ENCODE data around the gene CHMP1B.

DNA sequence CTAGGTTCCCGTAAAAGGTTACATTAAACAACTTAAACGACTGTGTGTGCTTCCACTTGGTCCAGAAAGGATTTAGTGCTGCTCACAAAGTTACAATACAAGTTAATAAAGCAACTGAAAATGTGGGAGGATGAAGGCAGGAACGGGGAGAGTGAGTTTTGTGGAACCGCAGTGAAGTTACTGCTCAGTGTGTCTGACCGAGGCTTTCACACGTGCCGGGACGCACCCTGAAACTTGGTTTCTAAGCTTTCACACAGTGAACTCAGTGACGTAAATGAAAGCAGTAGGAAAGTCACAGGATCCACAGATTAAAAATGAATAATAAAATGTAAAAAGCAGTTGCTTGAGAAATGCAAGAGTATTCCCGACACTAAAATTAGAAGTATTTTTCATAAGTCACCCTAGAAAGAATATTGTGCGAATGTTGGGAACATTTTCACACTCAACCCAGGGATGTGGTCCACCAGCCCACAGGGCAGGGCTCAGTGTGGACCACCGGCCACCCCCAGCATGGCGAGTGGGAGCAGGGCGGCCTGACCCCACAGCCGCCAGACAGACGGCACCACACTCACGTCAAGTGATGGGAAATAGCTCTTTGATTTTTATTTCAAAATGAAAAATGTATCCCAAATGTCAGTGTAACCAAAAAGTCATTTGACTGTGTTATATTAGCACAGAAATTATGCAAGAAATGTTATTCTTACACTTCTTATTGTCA, 32.6 kb upstream of the CHMP1B start:
- TF ChIP-seq, protein P1, sequence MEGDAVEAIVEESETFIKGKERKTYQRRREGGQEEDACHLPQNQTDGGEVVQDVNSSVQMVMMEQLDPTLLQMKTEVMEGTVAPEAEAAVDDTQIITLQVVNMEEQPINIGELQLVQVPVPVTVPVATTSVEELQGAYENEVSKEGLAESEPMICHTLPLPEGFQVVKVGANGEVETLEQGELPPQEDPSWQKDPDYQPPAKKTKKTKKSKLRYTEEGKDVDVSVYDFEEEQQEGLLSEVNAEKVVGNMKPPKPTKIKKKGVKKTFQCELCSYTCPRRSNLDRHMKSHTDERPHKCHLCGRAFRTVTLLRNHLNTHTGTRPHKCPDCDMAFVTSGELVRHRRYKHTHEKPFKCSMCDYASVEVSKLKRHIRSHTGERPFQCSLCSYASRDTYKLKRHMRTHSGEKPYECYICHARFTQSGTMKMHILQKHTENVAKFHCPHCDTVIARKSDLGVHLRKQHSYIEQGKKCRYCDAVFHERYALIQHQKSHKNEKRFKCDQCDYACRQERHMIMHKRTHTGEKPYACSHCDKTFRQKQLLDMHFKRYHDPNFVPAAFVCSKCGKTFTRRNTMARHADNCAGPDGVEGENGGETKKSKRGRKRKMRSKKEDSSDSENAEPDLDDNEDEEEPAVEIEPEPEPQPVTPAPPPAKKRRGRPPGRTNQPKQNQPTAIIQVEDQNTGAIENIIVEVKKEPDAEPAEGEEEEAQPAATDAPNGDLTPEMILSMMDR (IDR thresholded peaks at IDR 0.05; ENCODE audit: insufficient read depth, low read length), result no peak
- TF ChIP-seq POLR2AphosphoS5 (IDR thresholded peaks at IDR 0.05; ENCODE audit: low read depth) (no peak), GABPA (IDR thresholded peaks at IDR 0.05; ENCODE audit: low read depth) (no peak)
- TF ChIP-seq, protein P2, sequence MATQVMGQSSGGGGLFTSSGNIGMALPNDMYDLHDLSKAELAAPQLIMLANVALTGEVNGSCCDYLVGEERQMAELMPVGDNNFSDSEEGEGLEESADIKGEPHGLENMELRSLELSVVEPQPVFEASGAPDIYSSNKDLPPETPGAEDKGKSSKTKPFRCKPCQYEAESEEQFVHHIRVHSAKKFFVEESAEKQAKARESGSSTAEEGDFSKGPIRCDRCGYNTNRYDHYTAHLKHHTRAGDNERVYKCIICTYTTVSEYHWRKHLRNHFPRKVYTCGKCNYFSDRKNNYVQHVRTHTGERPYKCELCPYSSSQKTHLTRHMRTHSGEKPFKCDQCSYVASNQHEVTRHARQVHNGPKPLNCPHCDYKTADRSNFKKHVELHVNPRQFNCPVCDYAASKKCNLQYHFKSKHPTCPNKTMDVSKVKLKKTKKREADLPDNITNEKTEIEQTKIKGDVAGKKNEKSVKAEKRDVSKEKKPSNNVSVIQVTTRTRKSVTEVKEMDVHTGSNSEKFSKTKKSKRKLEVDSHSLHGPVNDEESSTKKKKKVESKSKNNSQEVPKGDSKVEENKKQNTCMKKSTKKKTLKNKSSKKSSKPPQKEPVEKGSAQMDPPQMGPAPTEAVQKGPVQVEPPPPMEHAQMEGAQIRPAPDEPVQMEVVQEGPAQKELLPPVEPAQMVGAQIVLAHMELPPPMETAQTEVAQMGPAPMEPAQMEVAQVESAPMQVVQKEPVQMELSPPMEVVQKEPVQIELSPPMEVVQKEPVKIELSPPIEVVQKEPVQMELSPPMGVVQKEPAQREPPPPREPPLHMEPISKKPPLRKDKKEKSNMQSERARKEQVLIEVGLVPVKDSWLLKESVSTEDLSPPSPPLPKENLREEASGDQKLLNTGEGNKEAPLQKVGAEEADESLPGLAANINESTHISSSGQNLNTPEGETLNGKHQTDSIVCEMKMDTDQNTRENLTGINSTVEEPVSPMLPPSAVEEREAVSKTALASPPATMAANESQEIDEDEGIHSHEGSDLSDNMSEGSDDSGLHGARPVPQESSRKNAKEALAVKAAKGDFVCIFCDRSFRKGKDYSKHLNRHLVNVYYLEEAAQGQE (IDR thresholded peaks at IDR 0.05; ENCODE audit: insufficient replicate concordance, low read depth), result no peak
